OCI-LY7 (cell line): ENCODE data around the gene RTL10. TPM values are rescaled to one million over a fixed set of nuclear protein-coding genes. Genes with fewer than 3 reads are reported as not detected.

Source experiments
- BruUV-seq: library from RNA; stranded (reverse); fragments of 400-500 nt; replicated peaks from 2 replicates; lab custom pipeline; 2021; lab: Mats Ljungman, UMichigan
- CTCF ChIA-PET: fragments of 300-600 bp; sonication (Branson Sonifier 250); formaldehyde crosslinking; loops from one replicate; lab custom pipeline; 2022; ENCODE audit warnings: antibody characterized with exemption; ENCODE audit not compliant: unreplicated experiment; lab: Charles Lee
- POLR2A ChIA-PET: fragments of 300-600 bp; sonication (Branson Sonifier 250); formaldehyde crosslinking; loops from one replicate; lab custom pipeline; 2022; ENCODE audit warnings: antibody characterized with exemption; lab: Charles Lee
- DNase-seq: peaks from one replicate; pipeline ENCODE4 v3.0.0-alpha.2; 2015; ENCODE audit warnings: low spot score
- H2AFZ ChIP-seq: fragments of 200-600 bp; sonication (generic), shearing (Covaris generic); 2 replicates; pipeline ENCODE4 v1.6.1; 2014; ENCODE audit warnings: mild to moderate bottlenecking, antibody characterized with exemption, low read length, moderate library complexity
- H3K27ac ChIP-seq: fragments of 200-600 bp; sonication (generic); 2 replicates; pipeline ENCODE4 v1.5.1; 2014; ENCODE audit warnings: mixed run types, low read depth, mild to moderate bottlenecking, moderate library complexity, low read length, inconsistent platforms; ENCODE audit not compliant: poor library complexity, severe bottlenecking
- H3K36me3 ChIP-seq: fragments of 200-600 bp; sonication (generic); 2 replicates; pipeline ENCODE4 v1.6.1; 2014; ENCODE audit warnings: mild to moderate bottlenecking, antibody characterized with exemption, low read length, moderate library complexity, mixed read lengths; ENCODE audit not compliant: insufficient read depth
- H3K4me1 ChIP-seq: fragments of 200-600 bp; sonication (generic); 2 replicates; pipeline ENCODE4 v1.5.1; 2014; ENCODE audit warnings: mild to moderate bottlenecking, low read length; ENCODE audit not compliant: insufficient read depth, poor library complexity, severe bottlenecking
- H3K4me2 ChIP-seq: fragments of 200-600 bp; sonication (generic); 2 replicates; pipeline ENCODE4 v1.6.1; 2014; ENCODE audit warnings: mild to moderate bottlenecking, low read length
- H3K4me3 ChIP-seq: fragments of 200-600 bp; sonication (generic); 2 replicates; pipeline ENCODE4 v1.5.1; 2014; ENCODE audit warnings: mild to moderate bottlenecking, low read depth, low read length; ENCODE audit not compliant: poor library complexity, severe bottlenecking
- H3K79me2 ChIP-seq: fragments of 200-600 bp; sonication (generic); 2 replicates; pipeline ENCODE4 v1.6.1; 2016; ENCODE audit warnings: low read depth, mild to moderate bottlenecking, low read length, moderate library complexity, mixed read lengths; ENCODE audit not compliant: insufficient read depth
- H3K9me2 ChIP-seq: fragments of 200-600 bp; sonication (generic); 2 replicates; pipeline ENCODE4 v1.6.1; 2016; ENCODE audit warnings: mild to moderate bottlenecking, low read length, mixed read lengths; ENCODE audit not compliant: insufficient read depth
- H3K9me3 ChIP-seq: fragments of 200-600 bp; sonication (generic); 2 replicates; pipeline ENCODE4 v1.6.1; 2014; ENCODE audit warnings: mild to moderate bottlenecking, mixed run types, low read length, mixed read lengths
- H4K20me1 ChIP-seq: fragments of 200-600 bp; sonication (generic); 2 replicates; pipeline ENCODE4 v1.6.1; 2014; ENCODE audit warnings: mild to moderate bottlenecking, antibody characterized with exemption, low read length, moderate library complexity, mixed read lengths; ENCODE audit not compliant: insufficient read depth
- EZH2phosphoT487 ChIP-seq: fragments of 200-600 bp; sonication (generic); IDR thresholded peaks from 2 replicates; pipeline ENCODE4 v1.6.1; 2018; ENCODE audit warnings: low read depth, borderline replicate concordance, mild to moderate bottlenecking, mixed run types, antibody characterized with exemption, low read length, moderate library complexity, mixed read lengths
- intact Hi-C: fragments of 100-400 bp; cut with micrococcal nuclease; formaldehyde crosslinking; loops from one replicate; pipeline ENCODE4 v1.10.0; 2022; ENCODE audit not compliant: unreplicated experiment
- total RNA-seq, 2 experiments: library from RNA; depleted of rRNA in 1 of 2; stranded (reverse); fragments of >200 nt in 1 of 2; shearing (Covaris generic) in 1 of 2; gene quantifications; 2 replicates each; pipeline ENCODE4 v1.2.3, GENCODE V29; 2014 to 2022
- TF ChIP-seq, protein P1 (sequence below): fragments of 200-600 bp; sonication (generic); conservative IDR thresholded peaks from 2 replicates; pipeline ENCODE4 v1.5.1; 2014; ENCODE audit warnings: mild to moderate bottlenecking, antibody characterized with exemption, low read length, moderate library complexity, mixed read lengths

Gene RTL10
- total RNA-seq, 2 experiments from 2014 or later = 26.2 to 28.2 TPM

DNA sequence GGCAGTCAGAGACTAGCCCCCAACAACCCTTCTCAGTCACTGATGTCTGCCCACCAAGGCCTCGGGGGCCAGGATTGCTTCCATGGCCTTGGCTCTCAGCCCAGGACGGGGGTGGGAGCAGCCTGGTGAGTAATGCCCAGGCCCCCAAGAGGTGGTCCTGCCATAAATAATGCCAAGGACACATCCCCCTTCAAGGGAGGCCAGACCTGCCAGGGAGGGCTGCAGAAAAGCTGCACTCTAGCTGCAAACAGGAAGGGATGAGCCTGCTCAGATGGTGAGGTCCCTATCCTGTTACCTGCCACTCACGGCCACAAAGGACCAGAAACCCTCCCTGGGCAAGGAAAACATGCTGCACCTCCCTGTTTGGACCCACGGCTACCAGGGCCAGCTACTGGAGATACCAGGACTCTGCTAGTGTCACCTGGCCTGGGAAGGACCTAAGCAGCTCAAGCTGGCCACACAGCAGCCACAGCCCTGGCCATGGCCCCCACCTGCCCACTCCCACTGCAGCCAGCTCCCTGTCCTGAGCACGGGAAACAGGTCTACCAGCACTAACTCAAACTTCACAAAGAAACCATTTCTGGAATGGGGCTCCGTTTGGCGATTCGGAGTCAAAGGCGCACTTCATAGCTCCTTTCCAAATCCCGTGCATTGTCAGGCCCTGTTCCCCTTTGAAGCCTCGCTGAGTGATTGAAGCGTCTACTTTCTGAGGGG is 12.1 kb downstream of the RTL10 start:
- BruUV-seq = no TSS peak
- DNase-seq = no peak
- no peaks in the 10 kb centered on the region for H3K9me2 ChIP-seq
- POLR2A ChIA-PET = interaction anchor here (0.6 to 0.8 kb wide), 2 partner anchors 9 to 47 kb away, joined by 3 read pairs; no protein-coding TSS in a partner anchor
- no peak overlapping the region for H3K4me3 ChIP-seq
- intact Hi-C loops = loop anchor here (5.0 kb wide), 1 partner anchor 70 kb away; no protein-coding TSS in a partner anchor
- H3K4me1 ChIP-seq = peaks cover 45% of the 10 kb centered on the region
- no peak overlapping the region for H2AFZ ChIP-seq
- peak overlapping the region; percentile 26 for H3K27ac ChIP-seq
- no peaks in the 10 kb centered on the region for H3K9me3 ChIP-seq
- TF ChIP-seq EZH2phosphoT487 = no peak
- TF ChIP-seq, protein P1, sequence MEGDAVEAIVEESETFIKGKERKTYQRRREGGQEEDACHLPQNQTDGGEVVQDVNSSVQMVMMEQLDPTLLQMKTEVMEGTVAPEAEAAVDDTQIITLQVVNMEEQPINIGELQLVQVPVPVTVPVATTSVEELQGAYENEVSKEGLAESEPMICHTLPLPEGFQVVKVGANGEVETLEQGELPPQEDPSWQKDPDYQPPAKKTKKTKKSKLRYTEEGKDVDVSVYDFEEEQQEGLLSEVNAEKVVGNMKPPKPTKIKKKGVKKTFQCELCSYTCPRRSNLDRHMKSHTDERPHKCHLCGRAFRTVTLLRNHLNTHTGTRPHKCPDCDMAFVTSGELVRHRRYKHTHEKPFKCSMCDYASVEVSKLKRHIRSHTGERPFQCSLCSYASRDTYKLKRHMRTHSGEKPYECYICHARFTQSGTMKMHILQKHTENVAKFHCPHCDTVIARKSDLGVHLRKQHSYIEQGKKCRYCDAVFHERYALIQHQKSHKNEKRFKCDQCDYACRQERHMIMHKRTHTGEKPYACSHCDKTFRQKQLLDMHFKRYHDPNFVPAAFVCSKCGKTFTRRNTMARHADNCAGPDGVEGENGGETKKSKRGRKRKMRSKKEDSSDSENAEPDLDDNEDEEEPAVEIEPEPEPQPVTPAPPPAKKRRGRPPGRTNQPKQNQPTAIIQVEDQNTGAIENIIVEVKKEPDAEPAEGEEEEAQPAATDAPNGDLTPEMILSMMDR = no peak
- CTCF ChIA-PET = interaction anchor here (1.3 kb wide), 1 partner anchor 48 kb away, joined by 4 read pairs; no protein-coding TSS in a partner anchor
- peak overlapping the region; percentile 32 for H3K4me2 ChIP-seq
- H3K79me2 ChIP-seq = no peaks in the 10 kb centered on the region
- H3K36me3 ChIP-seq = peaks cover 11% of the 10 kb centered on the region
- H4K20me1 ChIP-seq = no peaks in the 10 kb centered on the region

DNA sequence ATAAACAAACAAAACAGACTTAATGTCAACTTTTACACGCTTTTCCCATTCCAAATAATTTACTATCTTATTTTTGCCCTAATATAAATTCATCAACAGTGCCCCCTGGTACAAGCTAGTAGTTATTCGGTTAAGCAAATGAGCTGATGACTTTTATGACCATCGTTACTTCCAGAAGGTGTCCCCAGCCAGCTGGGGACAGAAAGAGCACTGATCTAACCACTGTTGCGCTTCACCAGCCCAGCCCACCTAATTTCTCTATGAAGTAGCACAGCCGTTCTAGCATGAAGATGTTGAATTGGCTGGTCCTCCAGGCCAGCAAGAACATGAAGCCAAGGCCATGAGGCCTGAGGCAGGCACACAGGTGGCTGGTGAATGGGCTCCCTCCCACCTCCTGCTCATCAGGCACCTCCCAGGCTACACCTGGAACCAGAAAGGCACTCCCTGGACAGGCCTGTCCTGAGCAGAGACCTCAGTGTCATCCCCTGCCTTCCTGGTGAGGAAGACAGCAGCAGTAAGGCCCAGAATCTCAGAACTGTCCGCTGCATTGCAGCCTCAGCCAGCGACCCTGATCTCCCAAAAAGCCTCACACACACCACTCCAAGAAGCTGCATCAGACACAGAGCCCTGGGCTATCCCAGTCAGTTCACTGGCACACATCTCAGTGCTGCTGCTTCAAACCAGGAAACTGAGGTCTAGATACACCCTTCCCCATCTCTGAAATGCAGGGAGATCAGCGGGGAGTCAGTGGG is 12.9 kb downstream of the RTL10 start:
- POLR2A ChIA-PET = interaction anchor here (1.5 kb wide), 1 partner anchor 10 kb away, joined by 7 read pairs; no protein-coding TSS in a partner anchor
- intact Hi-C loops = loop anchor here (5.0 kb wide), 1 partner anchor 70 kb away; no protein-coding TSS in a partner anchor
- no peak for TF ChIP-seq EZH2phosphoT487
- TF ChIP-seq, protein P1 = peak; percentile 63
- Histone ChIP-seq H3K9me3 (no peaks in the 10 kb centered on the region), H2AFZ (no peak overlapping the region), H3K4me2 (peak overlapping the region; percentile 32), H3K4me1 (peaks cover 45% of the 10 kb centered on the region), H4K20me1 (no peaks in the 10 kb centered on the region), H3K79me2 (no peaks in the 10 kb centered on the region), H3K9me2 (no peaks in the 10 kb centered on the region), H3K36me3 (peaks cover 4% of the 10 kb centered on the region), H3K27ac (peak overlapping the region; percentile 26), H3K4me3 (no peak overlapping the region)
- CTCF ChIA-PET = interaction anchor here (0.6 to 1.3 kb wide), 4 partner anchors 9 to 70 kb away, joined by 3 to 5 read pairs (median 4); no protein-coding TSS in a partner anchor
- BruUV-seq = no TSS peak
- DNase-seq = peak; percentile 74
